PC-3 (cell line): Measurements from ENCODE around the gene KANK3.
"Not testable (repeated sequence)": the region's sequence is repeated elsewhere in the genome, so short reads cannot be mapped to it uniquely, and the experiment has no call there.

Experiments used
- EZH2phosphoT487 ChIP-seq: fragments of 300-600 bp; sonication (generic); IDR thresholded peaks from 2 replicates; pipeline ENCODE4 v1.6.1; 2018; ENCODE audit warnings: mild to moderate bottlenecking, antibody characterized with exemption, low read length, borderline replicate concordance
- TF ChIP-seq, protein P1 (sequence below): fragments of 300-600 bp; sonication (generic); conservative IDR thresholded peaks from 2 replicates; pipeline ENCODE4 v1.5.1; 2017; ENCODE audit warnings: antibody characterized with exemption, low read depth, mild to moderate bottlenecking, low read length

DNA sequence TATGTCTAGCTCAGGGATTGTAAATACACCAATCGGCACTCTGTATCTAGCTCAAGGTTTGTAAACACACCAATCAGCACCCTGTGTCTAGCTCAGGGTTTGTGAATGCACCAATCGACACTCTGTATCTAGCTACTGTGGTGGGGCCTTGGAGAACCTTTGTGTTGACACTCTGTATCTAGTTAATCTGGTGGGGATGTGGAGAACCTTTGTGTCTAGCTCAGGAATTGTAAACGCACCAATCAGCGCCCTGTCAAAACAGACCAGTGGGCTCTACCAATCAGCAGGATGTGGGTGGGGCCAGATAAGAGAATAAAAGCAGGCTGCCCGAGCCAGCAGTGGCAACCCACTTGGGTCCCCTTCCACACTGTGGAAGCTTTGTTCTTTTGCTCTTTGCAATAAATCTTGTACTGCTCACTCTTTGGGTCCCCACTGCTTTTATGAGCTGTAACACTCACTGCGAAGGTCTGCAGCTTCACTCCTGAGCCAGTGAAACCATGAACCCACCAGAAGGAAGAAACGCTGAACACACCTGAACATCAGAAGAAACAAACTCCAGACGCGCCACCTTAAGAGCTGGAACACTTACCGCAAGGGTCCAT is 33.4 kb upstream of the KANK3 start:
- TF ChIP-seq, protein P1, sequence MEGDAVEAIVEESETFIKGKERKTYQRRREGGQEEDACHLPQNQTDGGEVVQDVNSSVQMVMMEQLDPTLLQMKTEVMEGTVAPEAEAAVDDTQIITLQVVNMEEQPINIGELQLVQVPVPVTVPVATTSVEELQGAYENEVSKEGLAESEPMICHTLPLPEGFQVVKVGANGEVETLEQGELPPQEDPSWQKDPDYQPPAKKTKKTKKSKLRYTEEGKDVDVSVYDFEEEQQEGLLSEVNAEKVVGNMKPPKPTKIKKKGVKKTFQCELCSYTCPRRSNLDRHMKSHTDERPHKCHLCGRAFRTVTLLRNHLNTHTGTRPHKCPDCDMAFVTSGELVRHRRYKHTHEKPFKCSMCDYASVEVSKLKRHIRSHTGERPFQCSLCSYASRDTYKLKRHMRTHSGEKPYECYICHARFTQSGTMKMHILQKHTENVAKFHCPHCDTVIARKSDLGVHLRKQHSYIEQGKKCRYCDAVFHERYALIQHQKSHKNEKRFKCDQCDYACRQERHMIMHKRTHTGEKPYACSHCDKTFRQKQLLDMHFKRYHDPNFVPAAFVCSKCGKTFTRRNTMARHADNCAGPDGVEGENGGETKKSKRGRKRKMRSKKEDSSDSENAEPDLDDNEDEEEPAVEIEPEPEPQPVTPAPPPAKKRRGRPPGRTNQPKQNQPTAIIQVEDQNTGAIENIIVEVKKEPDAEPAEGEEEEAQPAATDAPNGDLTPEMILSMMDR = not testable (repeated sequence)
- not testable (repeated sequence) for TF ChIP-seq EZH2phosphoT487
